Bronchial smooth muscle cell (primary cell): Measurements from ENCODE around the gene DYNLT4. TPM values are rescaled to one million over a fixed set of nuclear protein-coding genes. Genes with fewer than 3 reads are reported as not detected.

Experiments
- total RNA-seq: library from RNA; depleted of rRNA; stranded (reverse); fragments of >200 nt; gene quantifications from 2 replicates; pipeline ENCODE4 v1.2.1, GENCODE V29; 2014

Gene DYNLT4, protein sequence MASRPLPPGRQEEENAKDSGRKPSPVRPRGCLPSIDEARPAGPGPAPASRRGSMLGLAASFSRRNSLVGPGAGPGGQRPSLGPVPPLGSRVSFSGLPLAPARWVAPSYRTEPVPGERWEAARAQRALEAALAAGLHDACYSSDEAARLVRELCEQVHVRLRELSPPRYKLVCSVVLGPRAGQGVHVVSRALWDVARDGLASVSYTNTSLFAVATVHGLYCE
- not detected in 2 replicates for total RNA-seq

GRCh38 chr1:44806704-44807363, at the start of gene DYNLT4:
Gene DYNLT4 (minus strand): TSS chr1:44807351. CDS start chr1:44806668, 683 bp downstream.

GRCh38 chr1:44842862-44843655, 35.9 kb upstream of the DYNLT4 start, which contains the start of gene PTCH2:
Gene PTCH2 (minus strand): TSS chr1:44843253. CDS start chr1:44842932, 321 bp downstream.

DNA sequence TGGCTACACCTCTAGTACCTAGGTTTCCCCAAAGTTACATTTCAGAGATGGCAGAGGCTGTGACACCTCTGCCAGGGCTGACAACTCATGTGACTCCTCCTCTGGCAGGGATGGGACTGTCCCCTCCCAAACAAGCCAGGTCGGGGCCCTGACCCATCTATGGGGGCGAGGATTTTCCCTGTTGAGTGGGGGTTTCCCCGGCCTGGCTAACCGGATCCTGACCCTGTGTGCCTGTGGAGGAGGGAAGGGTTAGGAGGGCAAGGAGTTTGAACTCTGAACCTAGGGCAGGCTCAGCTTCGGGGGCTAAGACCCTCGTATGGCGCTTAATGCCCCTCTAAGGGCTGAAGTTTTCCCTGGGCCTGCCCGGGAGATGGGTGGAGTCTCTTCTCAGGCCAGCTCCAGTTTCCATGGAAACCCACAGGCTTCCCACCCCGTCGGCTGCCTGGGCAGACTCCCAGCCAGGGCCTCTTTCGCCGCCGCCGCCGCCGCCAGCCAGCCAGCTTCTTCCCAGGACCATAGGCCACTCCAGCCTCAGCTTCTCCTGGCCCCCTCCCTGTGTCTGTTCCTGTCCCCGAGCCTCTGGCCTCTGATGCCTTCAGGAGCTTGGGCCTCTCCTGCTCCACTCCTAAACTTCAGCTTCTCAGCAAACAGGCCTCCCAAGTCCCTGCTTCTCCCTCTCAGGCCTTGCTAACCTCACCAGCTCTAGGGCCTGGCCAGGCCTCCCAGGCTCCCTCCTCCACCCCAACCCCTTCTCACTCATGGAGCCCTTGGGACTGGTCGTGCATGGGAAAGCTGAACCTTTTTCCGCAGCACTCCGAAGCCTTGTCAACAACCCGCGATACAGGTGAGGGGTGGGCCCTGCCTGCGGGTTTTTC, 1.1 kb upstream of the DYNLT4 start, which contains the start of gene BTBD19:
BTBD19 (plus strand) TSS at position 461 of the 875 bp plus-strand sequence; CDS start at position 759, 298 bp downstream.

GRCh38 chr1:44799770-44800584, 7.2 kb downstream of the DYNLT4 start, which contains the start of gene PLK3:
Gene PLK3 (plus strand): TSS chr1:44800377. CDS start chr1:44800464, 87 bp downstream.

DNA sequence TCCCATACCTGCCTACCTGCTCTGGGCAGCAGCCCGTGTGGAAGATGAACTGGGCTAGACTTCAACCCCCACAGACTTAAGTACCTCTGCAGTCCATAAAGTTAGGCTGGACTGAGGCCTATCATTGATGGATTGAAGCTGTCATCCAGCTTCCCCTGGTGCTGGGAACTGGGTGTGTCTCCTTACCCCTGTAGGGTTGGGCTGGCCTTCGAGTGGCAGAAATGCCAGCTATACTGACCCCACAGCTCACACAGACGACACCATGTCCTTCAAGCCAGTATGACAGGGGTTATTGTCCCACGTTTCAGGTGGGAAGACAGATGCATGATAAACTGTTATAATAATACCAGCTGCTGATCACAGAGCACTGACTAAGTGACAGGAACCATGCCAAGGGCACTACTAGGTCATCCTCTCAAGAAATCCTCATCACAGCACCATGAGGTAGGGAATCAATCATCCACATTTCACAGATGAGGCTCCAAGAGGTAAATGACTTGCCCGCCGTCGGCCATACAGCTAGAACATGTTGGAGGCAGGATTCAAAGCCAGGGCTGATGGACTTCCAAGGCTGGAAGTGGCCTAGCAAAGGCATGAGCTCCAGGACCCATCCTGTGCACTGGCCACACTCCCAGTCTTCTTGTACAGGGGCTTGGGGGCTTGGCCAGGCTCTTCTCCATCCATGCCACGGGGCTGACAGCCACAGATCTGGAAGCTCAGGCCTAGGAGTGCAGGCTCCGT, 18.9 kb downstream of the DYNLT4 start, which contains the start of gene BEST4:
BEST4 (minus strand) TSS at position 51 of the 741 bp plus-strand sequence. CDS start 465 bp downstream, outside the sequence.

DNA sequence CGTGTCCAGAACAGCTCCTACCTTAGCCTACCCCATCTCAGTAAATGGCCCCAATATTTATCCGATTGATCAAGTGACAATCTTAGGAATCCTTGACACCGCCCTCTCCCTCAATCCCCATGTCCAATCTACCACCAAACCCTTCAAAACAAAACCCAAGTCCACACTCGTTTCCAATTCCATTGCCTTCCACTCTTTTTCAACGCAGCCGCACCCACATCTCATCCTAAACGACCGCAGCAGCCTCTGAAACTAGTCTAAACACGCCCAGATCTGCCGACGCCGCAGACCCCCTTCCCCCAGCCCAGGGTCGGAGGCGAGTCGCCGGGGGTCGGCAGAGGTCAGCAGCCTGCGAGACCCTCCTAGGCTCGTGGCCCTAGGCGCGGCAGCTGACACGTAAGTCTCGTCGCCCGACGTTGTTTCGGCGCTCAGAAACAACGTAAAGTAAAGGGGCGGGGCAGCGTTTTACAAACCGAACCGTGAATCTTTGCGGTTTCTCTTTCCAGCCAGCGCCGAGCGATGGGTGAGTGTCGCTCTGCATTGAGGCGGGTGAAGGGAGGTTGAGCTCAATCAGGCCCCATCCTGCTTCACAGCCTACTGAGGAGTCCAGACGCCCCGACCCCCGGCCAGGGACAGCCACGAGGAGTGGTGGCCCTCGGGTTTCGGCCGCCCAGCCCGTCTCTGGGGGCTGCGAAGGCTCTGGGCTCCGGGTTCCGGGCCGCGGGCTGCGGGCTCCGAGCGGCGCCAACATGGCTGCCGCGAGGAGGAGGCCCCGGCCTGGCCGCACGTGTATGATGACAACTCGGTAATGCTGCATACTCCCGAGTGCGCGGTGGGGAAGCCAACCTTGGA, 31.8 kb downstream of the DYNLT4 start, which contains the start of gene RPS8:
RPS8 (plus strand) TSS at position 463 of the 852 bp plus-strand sequence; CDS start at position 520, 57 bp downstream.

Other genes with a start within 250 kb of the DYNLT4 start
- gene TMEM53, start 132.9 kb downstream of the DYNLT4 start, total RNA-seq, result 6.3 and 7.2 TPM in 2 replicates
- 2.6 and 3.5 TPM in 2 replicates for gene ARMH1, start 132.6 kb downstream of the DYNLT4 start, total RNA-seq
- not detected in 2 replicates for gene RNU5D-1, start 76.2 kb downstream of the DYNLT4 start, total RNA-seq
- 0.60 and 4.4 TPM in 2 replicates for gene KIF2C, start 67.5 kb downstream of the DYNLT4 start, total RNA-seq
- 1,417 and 1,701 TPM in 2 replicates for gene RPS8, start 31.8 kb downstream of the DYNLT4 start, total RNA-seq
- 0.16 and 0.26 TPM in 2 replicates for gene BEST4, start 19.2 kb downstream of the DYNLT4 start, total RNA-seq
- 9.0 and 15.8 TPM in 2 replicates for gene PLK3, start 7.0 kb downstream of the DYNLT4 start, total RNA-seq
- gene BTBD19, start 1.2 kb upstream of the DYNLT4 start, total RNA-seq, result 4.5 and 5.8 TPM in 2 replicates
- 0.17 and 0.95 TPM in 2 replicates for gene PTCH2, start 35.9 kb upstream of the DYNLT4 start, total RNA-seq
- gene EIF2B3, start 179.2 kb upstream of the DYNLT4 start, total RNA-seq, result 41.5 and 49.6 TPM in 2 replicates
- 17.7 and 17.9 TPM in 2 replicates for gene HECTD3, start 204.0 kb upstream of the DYNLT4 start, total RNA-seq
- gene UROD, start 204.9 kb upstream of the DYNLT4 start, total RNA-seq, result 170 and 245 TPM in 2 replicates